Neural cell (in vitro differentiated cells): ENCODE measurements around the gene CNTFR. TPM values are rescaled to one million over a fixed set of nuclear protein-coding genes. Genes with fewer than 3 reads are reported as not detected.

ENCODE experiments used
- H2AFZ ChIP-seq: fragments of 200-600, 300-800 bp; sonication (generic), shearing (Covaris generic); 2 replicates; pipeline ENCODE4 v1.6.0; 2014; ENCODE audit warnings: low read depth, mild to moderate bottlenecking, antibody characterized with exemption, low read length, moderate library complexity
- H3F3A ChIP-seq: fragments of 200-600 bp; shearing (Covaris generic); 2 replicates; pipeline ENCODE4 v1.6.1; 2016; ENCODE audit warnings: mild to moderate bottlenecking, moderate library complexity, mixed read lengths, antibody characterized with exemption, low read length; ENCODE audit not compliant: insufficient read depth, poor library complexity, severe bottlenecking
- H3K27ac ChIP-seq: fragments of 200-600, 300-800 bp; sonication (generic), shearing (Covaris generic); 2 replicates; pipeline ENCODE4 v1.5.1; 2014; ENCODE audit warnings: mild to moderate bottlenecking, low read length, moderate library complexity
- H3K27me3 ChIP-seq: fragments of 300-800, 200-600 bp; sonication (generic), shearing (Covaris generic); 2 replicates; pipeline ENCODE4 v1.6.0; 2014; ENCODE audit warnings: mild to moderate bottlenecking, low read depth, low read length, moderate library complexity; ENCODE audit not compliant: insufficient read depth
- H3K36me3 ChIP-seq: fragments of 300-800, 200-600 bp; sonication (generic), shearing (Covaris generic); 2 replicates; pipeline ENCODE4 v1.5.1; 2014; ENCODE audit warnings: mild to moderate bottlenecking, antibody characterized with exemption, low read length, moderate library complexity; ENCODE audit not compliant: insufficient read depth
- H3K4me2 ChIP-seq: fragments of 300-800, 200-600 bp; sonication (generic), shearing (Covaris generic); 2 replicates; pipeline ENCODE4 v1.6.0; 2014; ENCODE audit warnings: mild to moderate bottlenecking, low read length
- H3K4me3 ChIP-seq: fragments of 300-800, 200-600 bp; sonication (generic), shearing (Covaris generic); 2 replicates; pipeline ENCODE4 v1.5.1; 2014; ENCODE audit warnings: mild to moderate bottlenecking, low read length, moderate library complexity
- H3K79me2 ChIP-seq: fragments of 200-600 bp; shearing (Covaris generic); replicated peaks from 2 replicates; pipeline ENCODE4 v1.6.0; 2014; ENCODE audit warnings: mild to moderate bottlenecking, low read length, moderate library complexity; ENCODE audit not compliant: insufficient read depth
- H3K9ac ChIP-seq: fragments of 300-800, 200-600 bp; sonication (generic), shearing (Covaris generic); 2 replicates; pipeline ENCODE4 v1.6.1; 2016; ENCODE audit warnings: mild to moderate bottlenecking, low read length, mixed read lengths
- H3K9me2 ChIP-seq: fragments of 200-600 bp; shearing (Covaris generic); 2 replicates; pipeline ENCODE4 v1.6.1; 2016; ENCODE audit warnings: mild to moderate bottlenecking, low read length, mixed read lengths; ENCODE audit not compliant: insufficient read depth
- H3K9me3 ChIP-seq: fragments of 200-600, 300-800 bp; sonication (generic), shearing (Covaris generic); 2 replicates; pipeline ENCODE4 v1.6.1; 2016; ENCODE audit warnings: mild to moderate bottlenecking, mixed run types, low read length, moderate library complexity, mixed read lengths
- H4K20me1 ChIP-seq: fragments of 200-600 bp; shearing (Covaris generic); 2 replicates; pipeline ENCODE4 v1.6.1; 2016; ENCODE audit warnings: mild to moderate bottlenecking, mixed run types; ENCODE audit not compliant: insufficient read depth
- CTCF ChIP-seq: fragments of 450-650 bp; IDR thresholded peaks from 2 replicates; pipeline ENCODE4 v1.5.1; 2014; ENCODE audit warnings: antibody characterized with exemption, mild to moderate bottlenecking, moderate library complexity; ENCODE audit not compliant: poor library complexity, severe bottlenecking
- EP300 ChIP-seq: fragments of 450-650 bp; conservative IDR thresholded peaks from 2 replicates; pipeline ENCODE4 v1.6.1; 2014; ENCODE audit warnings: antibody characterized with exemption, mild to moderate bottlenecking, moderate library complexity; ENCODE audit not compliant: poor library complexity, severe bottlenecking
- EZH2 ChIP-seq: fragments of 200-600, 300-800 bp; shearing (Covaris generic), sonication (generic); IDR thresholded peaks from 2 replicates; pipeline ENCODE4 v1.6.1; 2014; ENCODE audit warnings: antibody characterized with exemption, low read length, borderline replicate concordance, mild to moderate bottlenecking; ENCODE audit not compliant: insufficient read depth, poor library complexity, severe bottlenecking
- MXI1 ChIP-seq: fragments of 450-650 bp; conservative IDR thresholded peaks from 2 replicates; pipeline ENCODE4 v1.6.1; 2014; ENCODE audit warnings: antibody characterized with exemption, mild to moderate bottlenecking; ENCODE audit not compliant: poor library complexity, severe bottlenecking
- POLR2AphosphoS5 ChIP-seq: IDR thresholded peaks from 2 replicates; pipeline ENCODE4 v1.6.1; 2012
- RAD21 ChIP-seq: fragments of 450-650 bp; conservative IDR thresholded peaks from 2 replicates; pipeline ENCODE4 v1.6.1; 2014; ENCODE audit warnings: antibody characterized with exemption, mild to moderate bottlenecking, moderate library complexity
- REST ChIP-seq: IDR thresholded peaks from 2 replicates; pipeline ENCODE4 v1.6.1; 2012; ENCODE audit warnings: borderline replicate concordance
- SMC3 ChIP-seq: fragments of 450-650 bp; conservative IDR thresholded peaks from 2 replicates; pipeline ENCODE4 v1.6.1; 2014; ENCODE audit warnings: antibody characterized with exemption, mild to moderate bottlenecking, moderate library complexity; ENCODE audit not compliant: poor library complexity
- TAF1 ChIP-seq: IDR thresholded peaks from 2 replicates; pipeline ENCODE4 v1.6.1; 2012; ENCODE audit warnings: low read depth
- polyA plus RNA-seq: library from polyadenylated mRNA; depleted of rRNA; stranded (reverse); fragments of >200 nt; gene quantifications from 2 replicates; pipeline ENCODE4 v1.2.3, GENCODE V29; 2014

CNTFR gene
- polyA plus RNA-seq, 1 donor from 2014 or later = 19.0 TPM

- no peak overlapping the region for H3K4me2 ChIP-seq
- no peaks in the 10 kb centered on the region for H3K9me3 ChIP-seq
- H3K27ac ChIP-seq = no peak overlapping the region
- H3K9ac ChIP-seq = no peak overlapping the region
- H3K27me3 ChIP-seq = no peaks in the 10 kb centered on the region
- no peaks in the 10 kb centered on the region for H3K9me2 ChIP-seq
- H3K4me3 ChIP-seq = no peak overlapping the region
- H3K79me2 ChIP-seq = no peaks in the 10 kb centered on the region
- TF ChIP-seq RAD21 (no peak), EP300 (no peak), TAF1 (no peak), CTCF (no peak), EZH2 (no peak), MXI1 (no peak), SMC3 (no peak), POLR2AphosphoS5 (no peak), REST (no peak)
- H3K36me3 ChIP-seq = no peaks in the 10 kb centered on the region
- H3F3A ChIP-seq = no peaks in the 10 kb centered on the region
- H4K20me1 ChIP-seq = no peaks in the 10 kb centered on the region
- H2AFZ ChIP-seq = no peak overlapping the region
These were observed 75.8 kb downstream of the CNTFR start for GRCh38 chr9:34513567-34514214.

- no peak overlapping the region for H3K27ac ChIP-seq
- H3K36me3 ChIP-seq = no peaks in the 10 kb centered on the region
- no peaks in the 10 kb centered on the region for H3K79me2 ChIP-seq
- no peaks in the 10 kb centered on the region for H4K20me1 ChIP-seq
- H3K9me2 ChIP-seq = no peaks in the 10 kb centered on the region
- H3K27me3 ChIP-seq = no peaks in the 10 kb centered on the region
- no peak overlapping the region for H3K4me2 ChIP-seq
- no peak for TF ChIP-seq SMC3
- no peaks in the 10 kb centered on the region for H3K9me3 ChIP-seq
- H3F3A ChIP-seq = no peaks in the 10 kb centered on the region
- no peak overlapping the region for H2AFZ ChIP-seq
- H3K9ac ChIP-seq = no peak overlapping the region
- H3K4me3 ChIP-seq = no peak overlapping the region
These were observed 77.1 kb downstream of the CNTFR start for GRCh38 chr9:34512131-34513078.
